Suprapubic skin (tissue), 4 donors: ENCODE data around the gene HTR7. TPM values are rescaled to one million over a fixed set of nuclear protein-coding genes. Genes with fewer than 3 reads are reported as not detected.
"Not testable (repeated sequence)": the region's sequence is repeated elsewhere in the genome, so short reads cannot be mapped to it uniquely, and the experiment has no call there.

Experiments
- DNase-seq, 2 donors: peaks; one replicate each; pipeline ENCODE4 v3.0.0-alpha.2; 2019; ENCODE audit warnings: low spot score in 2 of 2
- H3K27ac ChIP-seq: fragments of 200-600 bp; sonication (generic); one replicate; pipeline ENCODE4 v1.5.1; 2019
- H3K27me3 ChIP-seq: fragments of 200-600 bp; sonication (generic); one replicate; pipeline ENCODE4 v1.5.1; 2019
- H3K36me3 ChIP-seq: fragments of 200-600 bp; sonication (generic); one replicate; pipeline ENCODE4 v1.5.1; 2019
- H3K4me1 ChIP-seq: fragments of 200-600 bp; sonication (generic); one replicate; pipeline ENCODE4 v1.5.1; 2019
- H3K4me3 ChIP-seq: fragments of 200-600 bp; sonication (generic); one replicate; pipeline ENCODE4 v1.5.1; 2019; ENCODE audit warnings: mild to moderate bottlenecking
- H3K9me3 ChIP-seq: fragments of 200-600 bp; sonication (generic); one replicate; pipeline ENCODE4 v1.5.1; 2019
- EP300 ChIP-seq: sonication (generic); formaldehyde crosslinking; IDR thresholded peaks from one replicate; pipeline ENCODE4 v1.6.1; 2017; ENCODE audit warnings: antibody characterized with exemption
- POLR2A ChIP-seq, 2 donors: fragments of 450-650 bp; IDR thresholded peaks; one replicate each; pipeline ENCODE4 v1.6.1; 2017; ENCODE audit warnings: antibody characterized with exemption in 2 of 2, mild to moderate bottlenecking in 2 of 2, moderate library complexity in 2 of 2
- POLR2AphosphoS5 ChIP-seq, 3 donors: sonication (generic); formaldehyde crosslinking; IDR thresholded peaks; one replicate each; pipeline ENCODE4 v1.6.1; 2017; ENCODE audit warnings: antibody characterized with exemption in 3 of 3
- WGBS: methylation state at CpG from one replicate; pipeline ENCODE4 v1.1.5; 2018; 5-methylcytosine and 5-hydroxymethylcytosine counted together
- total RNA-seq, 4 donors: library from RNA; depleted of rRNA; stranded (reverse); fragments of >200 nt; gene quantifications; one replicate each; pipeline ENCODE4 v1.1.0, GENCODE V29; 2016
- TF ChIP-seq, protein P1 (sequence below), 2 donors: fragments of 200-600 bp in 1 of 2; fragments of 450-650 bp in 1 of 2; sonication (generic) in 1 of 2; IDR thresholded peaks; one replicate each; pipeline ENCODE4 v1.5.1; 2016 to 2019; ENCODE audit warnings: antibody characterized with exemption in 2 of 2, mild to moderate bottlenecking in 1 of 2, moderate library complexity in 1 of 2

Gene HTR7
- under 1 TPM; 0.23 to 0.59 (median 0.38) TPM for total RNA-seq

DNA sequence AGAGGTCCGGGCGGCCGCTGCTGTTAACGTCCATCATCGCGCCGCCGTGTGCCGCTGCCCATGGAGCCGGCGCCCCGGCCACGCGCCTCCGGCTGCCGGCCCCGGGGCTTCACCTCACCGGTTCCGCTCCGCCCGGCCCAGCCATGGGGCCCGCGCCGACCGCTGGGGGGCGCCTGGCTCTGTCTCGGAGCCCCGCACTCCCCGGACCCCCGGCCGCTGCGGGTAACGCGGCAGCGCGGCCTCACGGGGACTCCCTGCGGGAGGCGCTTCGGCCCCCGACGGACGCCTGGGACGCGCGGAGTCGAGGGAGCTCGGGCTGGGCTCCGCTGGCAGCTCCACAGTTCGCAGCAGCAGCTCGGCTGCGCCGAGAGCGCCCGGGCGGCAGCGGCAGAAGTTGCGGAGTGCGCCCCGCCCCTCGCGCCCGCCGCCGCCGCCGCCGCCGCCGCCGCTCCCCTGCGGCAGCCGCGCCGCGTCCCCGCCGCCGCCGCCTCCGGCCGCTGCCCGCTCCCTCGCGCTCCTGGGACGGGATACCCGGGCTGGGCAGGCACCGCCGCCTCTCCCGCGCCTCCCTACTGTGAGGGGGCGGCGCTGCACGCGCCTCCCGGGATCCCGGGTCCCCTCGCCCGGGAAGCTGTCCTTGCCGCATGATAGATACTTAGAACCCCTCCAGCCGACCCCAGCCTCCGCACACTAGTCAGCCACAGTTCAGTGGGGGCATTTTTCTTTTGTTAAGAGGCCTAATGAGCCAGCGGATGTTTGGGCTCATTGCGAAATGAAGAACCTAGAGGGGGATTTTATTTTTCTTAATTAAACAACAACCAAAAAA lies at the start of gene HTR7:
Gene HTR7 (minus strand): TSS at position 405 of the 826 bp plus-strand sequence. CDS start 368 bp downstream, at position 37.
- Histone ChIP-seq H3K4me3 (peak within 1 kb of the TSS; percentile 74), H3K27me3 (peaks cover 34% of the 10 kb centered on the region), H3K27ac (peak within 1 kb of the TSS; percentile 61), H3K9me3 (no peaks in the 10 kb centered on the region), H3K4me1 (peaks cover 16% of the 10 kb centered on the region), H3K36me3 (no peaks in the 10 kb centered on the region)
- WGBS = 4% methylated on average over 8 of the region's 104 CpGs
- TF ChIP-seq, protein P1, sequence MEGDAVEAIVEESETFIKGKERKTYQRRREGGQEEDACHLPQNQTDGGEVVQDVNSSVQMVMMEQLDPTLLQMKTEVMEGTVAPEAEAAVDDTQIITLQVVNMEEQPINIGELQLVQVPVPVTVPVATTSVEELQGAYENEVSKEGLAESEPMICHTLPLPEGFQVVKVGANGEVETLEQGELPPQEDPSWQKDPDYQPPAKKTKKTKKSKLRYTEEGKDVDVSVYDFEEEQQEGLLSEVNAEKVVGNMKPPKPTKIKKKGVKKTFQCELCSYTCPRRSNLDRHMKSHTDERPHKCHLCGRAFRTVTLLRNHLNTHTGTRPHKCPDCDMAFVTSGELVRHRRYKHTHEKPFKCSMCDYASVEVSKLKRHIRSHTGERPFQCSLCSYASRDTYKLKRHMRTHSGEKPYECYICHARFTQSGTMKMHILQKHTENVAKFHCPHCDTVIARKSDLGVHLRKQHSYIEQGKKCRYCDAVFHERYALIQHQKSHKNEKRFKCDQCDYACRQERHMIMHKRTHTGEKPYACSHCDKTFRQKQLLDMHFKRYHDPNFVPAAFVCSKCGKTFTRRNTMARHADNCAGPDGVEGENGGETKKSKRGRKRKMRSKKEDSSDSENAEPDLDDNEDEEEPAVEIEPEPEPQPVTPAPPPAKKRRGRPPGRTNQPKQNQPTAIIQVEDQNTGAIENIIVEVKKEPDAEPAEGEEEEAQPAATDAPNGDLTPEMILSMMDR (IDR thresholded peaks at IDR 0.05) = peak; percentile 11 to 61
- TF ChIP-seq POLR2AphosphoS5 (IDR thresholded peaks at IDR 0.05) = no peak
- peak in 1 of 2 donors; percentile 73 for DNase-seq

DNA sequence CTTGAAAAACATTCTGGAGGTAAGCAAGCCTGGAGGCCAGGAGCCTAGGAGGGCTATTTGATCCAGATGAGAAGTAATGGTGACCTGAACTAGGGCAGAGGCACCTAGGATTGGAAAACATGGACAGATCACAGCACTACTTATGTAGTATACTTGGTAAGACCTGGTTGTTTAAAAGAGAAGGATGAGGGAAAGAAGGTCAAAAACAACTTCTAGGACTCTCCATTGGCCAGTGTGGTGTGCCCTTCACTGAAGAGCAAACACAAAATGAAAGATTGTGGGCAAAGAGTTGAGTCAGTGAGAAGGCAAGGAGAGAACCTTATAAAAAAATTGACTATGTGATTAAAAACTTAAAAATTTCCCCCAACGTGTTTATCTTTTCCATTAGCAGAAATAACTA lies 48.8 kb upstream of the HTR7 start:
- 82% methylated on average over 1 of the region's 1 CpG for WGBS
- TF ChIP-seq POLR2AphosphoS5 (IDR thresholded peaks at IDR 0.05) (no peak), EP300 (no peak), POLR2A (IDR thresholded peaks at IDR 0.05) (no peak)
- TF ChIP-seq, protein P1 (IDR thresholded peaks at IDR 0.05) = no peak

DNA sequence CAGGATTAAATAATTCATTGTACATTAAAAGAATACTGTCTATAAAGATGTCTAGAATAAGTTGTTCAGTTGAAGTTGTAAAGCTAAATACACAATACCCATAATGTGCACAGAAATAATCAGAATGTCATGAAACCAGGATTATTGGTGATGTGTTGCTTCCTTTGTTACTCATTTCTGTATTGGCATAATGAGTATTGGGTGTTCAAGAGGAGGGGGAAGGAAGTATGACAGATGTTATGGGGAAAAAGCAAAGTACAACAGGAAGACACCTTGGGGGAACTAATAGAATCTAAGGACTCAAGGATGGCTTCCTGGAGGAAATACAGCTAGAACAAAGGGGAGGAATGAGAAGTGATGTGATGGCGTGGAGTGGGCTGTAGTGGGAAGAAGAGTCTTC lies 48.1 kb upstream of the HTR7 start:
- TF ChIP-seq POLR2A (IDR thresholded peaks at IDR 0.05) = no peak
- no peak for TF ChIP-seq EP300
- TF ChIP-seq POLR2AphosphoS5 (IDR thresholded peaks at IDR 0.05) = no peak
- TF ChIP-seq, protein P1 (IDR thresholded peaks at IDR 0.05) = no peak
- 88% methylated on average over 1 of the region's 1 CpG for WGBS
- Histone ChIP-seq H3K27ac (no peak overlapping the region), H3K9me3 (no peaks in the 10 kb centered on the region), H3K27me3 (no peaks in the 10 kb centered on the region), H3K4me3 (no peak overlapping the region), H3K36me3 (peaks cover 27% of the 10 kb centered on the region), H3K4me1 (no peaks in the 10 kb centered on the region)
- DNase-seq = no peak

More for the DNA sequence above, 48.8 kb upstream of the HTR7 start:
- Histone ChIP-seq H3K36me3 (peaks cover 27% of the 10 kb centered on the region), H3K4me1 (peaks cover under 1% of the 10 kb centered on the region), H3K27ac (no peak overlapping the region), H3K4me3 (no peak overlapping the region), H3K27me3 (no peaks in the 10 kb centered on the region), H3K9me3 (no peaks in the 10 kb centered on the region)
- DNase-seq = no peak

DNA sequence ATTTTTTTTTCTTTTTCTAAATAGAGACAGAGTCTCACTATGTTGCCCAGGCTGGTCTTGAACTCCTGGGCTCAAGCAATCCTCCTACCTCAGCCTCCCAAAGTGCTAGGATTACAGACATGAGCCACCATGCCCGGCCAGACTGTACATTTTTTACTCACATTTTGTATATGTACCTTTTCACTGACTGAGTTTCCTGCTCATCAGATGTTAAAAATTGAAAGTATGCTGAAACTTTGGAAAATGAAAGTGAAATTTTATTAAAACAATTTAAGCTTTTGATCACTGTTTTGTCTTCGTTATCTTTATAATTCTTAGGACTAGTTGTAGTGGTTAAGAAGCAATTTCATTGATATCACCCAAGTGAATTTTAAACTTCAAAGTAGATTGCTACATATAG lies 39.1 kb upstream of the HTR7 start:
- not testable (repeated sequence) for H3K4me1 ChIP-seq, H3K27me3 ChIP-seq, H3K4me3 ChIP-seq, H3K9me3 ChIP-seq, DNase-seq, H3K27ac ChIP-seq
- peaks cover 61% of the 10 kb centered on the region for H3K36me3 ChIP-seq
- WGBS = 87% methylated on average over 2 of the region's 2 CpGs

DNA sequence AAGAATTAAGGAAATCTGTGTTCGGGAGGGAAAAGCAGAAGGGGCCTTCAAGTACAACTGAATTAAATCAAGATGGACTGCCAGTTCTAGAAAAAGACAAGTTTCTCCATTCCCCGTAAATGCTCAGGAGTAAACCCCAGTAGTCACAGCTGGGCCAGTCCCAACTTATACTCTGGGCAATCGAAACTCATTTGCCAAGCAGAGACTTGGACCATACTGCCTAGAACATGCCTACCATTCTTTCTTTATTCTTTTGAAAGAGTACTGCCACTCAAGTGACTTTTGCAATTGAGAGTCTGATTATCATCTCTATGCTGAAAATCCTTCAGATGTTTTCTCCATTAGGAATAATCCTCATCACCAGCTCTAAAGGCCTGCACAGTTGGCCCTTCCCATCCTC lies 35.4 kb upstream of the HTR7 start:
- 86% methylated on average over 3 of the region's 3 CpGs for WGBS
- no peaks in the 10 kb centered on the region for H3K9me3 ChIP-seq
- no peak overlapping the region for H3K27ac ChIP-seq
- no peaks in the 10 kb centered on the region for H3K4me1 ChIP-seq
- no peaks in the 10 kb centered on the region for H3K27me3 ChIP-seq
- DNase-seq = no peak
- H3K36me3 ChIP-seq = peaks cover 76% of the 10 kb centered on the region
- H3K4me3 ChIP-seq = no peak overlapping the region
- no peak for TF ChIP-seq POLR2A (IDR thresholded peaks at IDR 0.05)
- no peak for TF ChIP-seq EP300
- TF ChIP-seq, protein P1 (IDR thresholded peaks at IDR 0.05) = no peak
- no peak for TF ChIP-seq POLR2AphosphoS5 (IDR thresholded peaks at IDR 0.05)
